ENCODE data around the gene A2M.

A2M gene

GRCh38 chr12:9033265-9033887, 82.3 kb downstream of the A2M start:
- DNase-seq, result no peak

DNA sequence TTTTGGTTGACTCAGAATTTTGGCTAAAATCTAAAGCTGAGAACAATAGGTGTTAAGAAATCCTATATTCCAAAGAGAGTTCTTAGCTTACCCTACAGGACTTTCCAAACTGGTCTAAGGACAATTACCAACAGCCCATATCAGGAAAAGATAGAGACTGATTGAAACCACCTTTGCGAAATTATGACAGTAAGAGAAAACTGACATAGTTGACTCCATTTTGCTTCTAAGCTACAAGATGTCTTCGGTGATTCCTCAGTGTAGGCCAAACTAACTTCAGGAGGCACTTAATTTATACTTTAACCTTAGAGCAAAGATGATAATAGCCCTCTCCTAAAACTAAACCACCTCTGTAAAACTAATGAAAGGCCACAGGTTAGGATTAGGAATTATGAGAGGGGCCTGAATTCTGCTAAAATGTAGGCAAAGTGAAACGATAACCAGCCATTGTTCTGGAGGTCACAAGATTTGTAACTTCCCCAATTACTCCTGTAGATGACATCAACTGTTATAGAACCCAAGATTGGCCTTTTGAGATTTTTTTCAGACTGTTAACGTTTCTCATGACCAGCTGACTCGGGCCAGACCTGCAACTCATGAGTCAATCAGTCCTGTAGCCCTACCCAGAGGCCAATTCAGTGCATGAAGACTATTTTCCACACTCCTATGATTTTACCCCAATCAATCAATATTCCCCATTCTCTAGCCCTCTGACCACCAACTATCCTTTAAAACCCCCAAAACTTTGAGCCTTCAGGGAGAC, 83.3 kb downstream of the A2M start:
- no peak for DNase-seq

- no peak for DNase-seq
Observed at GRCh38 chr12:9030776-9031175, 84.9 kb downstream of the A2M start.

DNA sequence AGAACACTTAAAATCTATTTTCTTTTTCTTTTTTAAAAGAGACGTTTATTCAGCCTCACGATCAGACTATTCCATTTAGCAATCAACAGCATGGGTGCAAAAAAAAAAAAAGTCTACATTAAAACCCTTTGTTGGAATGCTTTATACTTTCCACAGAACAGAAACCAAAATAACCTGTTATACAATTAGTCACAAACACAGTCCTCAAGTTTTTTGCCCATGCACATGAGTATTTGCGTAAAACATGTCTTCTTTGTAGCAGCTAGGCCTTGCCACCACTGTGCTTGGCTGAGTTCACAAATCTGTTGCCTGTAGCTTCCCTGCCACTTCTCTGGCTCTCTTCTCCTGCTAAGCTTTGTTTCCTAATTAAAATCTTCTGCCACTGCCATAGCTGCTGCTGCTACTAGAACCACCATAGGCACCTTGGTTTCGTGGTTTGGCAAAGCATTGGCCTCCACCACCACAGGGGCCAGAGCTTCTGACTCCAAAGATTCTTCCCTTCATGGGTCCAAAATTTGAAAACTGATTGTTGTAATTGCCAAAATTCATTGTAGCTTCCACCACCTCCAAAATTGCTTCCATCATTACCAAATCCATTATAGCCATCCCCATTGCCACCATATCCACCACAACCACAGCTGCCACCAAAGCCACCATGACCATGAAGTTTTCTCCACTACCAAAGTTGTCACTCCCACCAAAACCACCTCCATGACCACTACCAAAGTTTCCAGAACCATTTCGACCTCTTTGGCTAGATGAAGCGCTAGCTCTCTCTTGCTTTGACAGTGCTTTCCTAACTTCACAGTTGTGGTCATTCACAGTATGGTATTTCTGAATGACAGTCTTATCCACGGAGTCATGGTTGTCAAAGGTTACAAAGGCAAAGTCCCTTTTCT, 88.3 kb downstream of the A2M start:
- DNase-seq, result peak; percentile 32

DNA sequence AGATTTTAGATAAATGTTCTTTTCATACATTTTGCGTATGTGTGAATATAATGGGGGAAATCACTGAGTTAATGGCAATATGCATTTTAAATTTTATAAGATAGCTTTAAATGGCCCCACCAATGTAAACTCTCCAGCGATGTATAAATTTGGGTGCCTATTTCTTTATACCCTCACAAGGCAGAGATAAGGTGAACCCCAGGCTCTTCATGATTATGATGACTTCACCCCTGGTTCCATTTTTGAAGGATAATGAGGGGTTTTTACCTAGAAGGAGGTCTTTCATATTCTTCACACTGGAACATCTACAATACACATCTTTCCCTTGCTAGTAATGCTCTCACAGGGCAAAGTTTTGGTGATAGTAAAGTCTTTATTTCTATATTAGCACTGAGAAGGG, 91.2 kb downstream of the A2M start:
- DNase-seq, result no peak

- no peak for DNase-seq
Observed at GRCh38 chr12:9022592-9022991, 93.1 kb downstream of the A2M start.

All from stimulated activated naive CD4-positive, alpha-beta T cell treated with Interleukin-2 at 50 U/mL for 16 hours (primary cell).